K562 (cell line): Measurements from ENCODE around the gene C1D. TPM values are rescaled to one million over a fixed set of nuclear protein-coding genes. Genes with fewer than 3 reads are reported as not detected.

Source experiments
- ATAC-seq: fragments of 200-7000 bp; cut with Tn5 transposase; 3 replicates; pipeline ENCODE4 v1.9.1; 2020; ENCODE audit warnings: moderate library complexity
- BruUV-seq: library from RNA; stranded (reverse); fragments of 400-500 nt; replicated peaks from 2 replicates; lab custom pipeline; 2021; lab: Mats Ljungman, UMichigan
- CTCF ChIA-PET: fragments of 300-600 bp; formaldehyde crosslinking; extraction: SDS; loops from one replicate; lab custom pipeline; 2021; ENCODE audit warnings: low intra/inter-chr PET ratio; lab: Yijun Ruan, JAX
- POLR2A ChIA-PET: fragments of 300-600, 350-650 bp; sonication (Branson Sonifier 250); formaldehyde crosslinking; extraction: SDS; loops from one replicate; lab custom pipeline; 2021; ENCODE audit warnings: antibody characterized with exemption, inconsistent platforms; lab: Yijun Ruan, JAX
- DNase-seq, 4 experiments: peaks; one replicate each; pipeline versions ENCODE4 v3.0.0 to v3.0.0-alpha.2; 2011 to 2018; ENCODE audit warnings: low spot score in 3 of 4, mixed read lengths in 3 of 4; ENCODE audit errors: extremely low read depth in 1 of 4
- FAIRE-seq: peaks from 2 replicates; lab custom pipeline; 2011; peaks lifted over from hg19 to GRCh38; lab: Jason Lieb, UNC
- H2AFZ ChIP-seq: 2 replicates; pipeline ENCODE4 v1.6.0; 2011; ENCODE audit warnings: low read depth, low read length, control low read depth, inconsistent platforms
- H3K27ac ChIP-seq: fragments of 200-600 bp; 3 replicates; pipeline ENCODE4 v1.8.0; 2011; ENCODE audit warnings: low read depth, mild to moderate bottlenecking, control low read depth, inconsistent platforms, low read length, moderate library complexity, mixed read lengths; ENCODE audit errors: extremely low read depth
- H3K27me3 ChIP-seq, 2 experiments: fragments of 300-600 bp in 1 of 2; 2 replicates in 1 of 2; 3 replicates in 1 of 2; pipeline versions ENCODE4 v1.6.0 to v1.8.0; 2011; ENCODE audit warnings: inconsistent platforms in 2 of 2, low read length in 2 of 2, mild to moderate bottlenecking in 1 of 2, mixed read lengths in 1 of 2, moderate library complexity in 1 of 2; ENCODE audit not compliant: control insufficient read depth in 2 of 2, insufficient read depth in 2 of 2
- H3K36me3 ChIP-seq: fragments of 300-600 bp; 3 replicates; pipeline ENCODE4 v1.8.0; 2011; ENCODE audit warnings: mild to moderate bottlenecking, low read length, inconsistent platforms; ENCODE audit not compliant: control insufficient read depth, insufficient read depth
- H3K4me1 ChIP-seq, 2 experiments: fragments of 200-600 bp in 1 of 2; replicated peaks in 1 of 2; 2 replicates in 1 of 2; 3 replicates in 1 of 2; pipeline versions ENCODE4 v1.5.1 to v1.8.0; 2011; ENCODE audit warnings: inconsistent platforms in 2 of 2, low read length in 2 of 2, mild to moderate bottlenecking in 1 of 2, mixed read lengths in 1 of 2, moderate library complexity in 1 of 2; ENCODE audit not compliant: control insufficient read depth in 2 of 2, insufficient read depth in 2 of 2
- H3K4me2 ChIP-seq: 2 replicates; pipeline ENCODE4 v1.6.1; 2011; ENCODE audit warnings: low read length, control low read depth, inconsistent platforms, mixed read lengths; ENCODE audit not compliant: insufficient read depth
- H3K4me3 ChIP-seq: fragments of 200-600 bp; sonication (generic), shearing (Covaris generic); 2 replicates; pipeline ENCODE4 v1.5.1; 2016; ENCODE audit warnings: control low read depth, inconsistent platforms
- H3K79me2 ChIP-seq: fragments of 200-600 bp; 3 replicates; pipeline ENCODE4 v1.8.0; 2011; ENCODE audit warnings: low read length, inconsistent platforms; ENCODE audit not compliant: control insufficient read depth, insufficient read depth
- H3K9ac ChIP-seq, 2 experiments: 2 replicates each; pipeline versions ENCODE4 v1.6.0 to v1.6.1; 2011; ENCODE audit warnings: low read depth in 2 of 2, low read length in 2 of 2, control low read depth in 1 of 2, inconsistent platforms in 1 of 2, mild to moderate bottlenecking in 1 of 2, mixed read lengths in 1 of 2; ENCODE audit not compliant: insufficient read depth in 1 of 2
- H3K9me1 ChIP-seq: one replicate; pipeline ENCODE4 v1.6.0; 2011; ENCODE audit warnings: inconsistent platforms, mild to moderate bottlenecking, low read length, moderate library complexity; ENCODE audit not compliant: control insufficient read depth, insufficient read depth
- H3K9me3 ChIP-seq: replicated peaks from 2 replicates; pipeline ENCODE4 v1.5.1; 2011; ENCODE audit warnings: low read depth, low read length, inconsistent platforms; ENCODE audit not compliant: control insufficient read depth, insufficient read depth
- H4K20me1 ChIP-seq: replicated peaks from 2 replicates; pipeline ENCODE4 v1.6.1; 2011; ENCODE audit warnings: low read length, inconsistent platforms, mixed read lengths; ENCODE audit not compliant: control insufficient read depth, insufficient read depth
- CGGBP1 ChIP-seq: fragments of 250-450 bp; sonication (Bioruptor Pico); IDR thresholded peaks from 2 replicates; pipeline ENCODE4 v1.9.0; 2021; ENCODE audit warnings: mild to moderate bottlenecking
- E2F8 ChIP-seq: fragments of 450-650 bp; IDR thresholded peaks from 2 replicates; pipeline ENCODE4 v1.7.1; 2018; ENCODE audit warnings: mild to moderate bottlenecking, low read depth; ENCODE audit not compliant: partially characterized antibody
- ILF3 ChIP-seq: fragments of 450-650 bp; IDR thresholded peaks from 2 replicates; pipeline ENCODE4 v1.6.1; 2018; ENCODE audit warnings: antibody characterized with exemption, mild to moderate bottlenecking, moderate library complexity, borderline replicate concordance
- MEF2A ChIP-seq: IDR thresholded peaks from 2 replicates; pipeline ENCODE4 v1.6.1; 2011; ENCODE audit warnings: low read depth, mild to moderate bottlenecking, low read length, moderate library complexity; ENCODE audit not compliant: control insufficient read depth
- NONO ChIP-seq, 2 experiments: fragments of 200-400 bp in 1 of 2; fragments of 450-650 bp in 1 of 2; formaldehyde crosslinking in 1 of 2; IDR thresholded peaks; 2 replicates each; pipeline ENCODE4 v1.6.1; 2017; ENCODE audit warnings: low read depth in 2 of 2, mild to moderate bottlenecking in 2 of 2, moderate library complexity in 2 of 2, low read length in 1 of 2
- POLR2H ChIP-seq: IDR thresholded peaks from 2 replicates; pipeline ENCODE4 v1.6.1; 2016; ENCODE audit warnings: missing genetic modification characterization, low read depth, mild to moderate bottlenecking, control low read depth, missing compliant biosample characterization, moderate library complexity
- POLR3G ChIP-seq: IDR thresholded peaks from 2 replicates; pipeline ENCODE4 v1.6.1; 2011; ENCODE audit not compliant: insufficient read length, insufficient replicate concordance; ENCODE audit errors: extremely low read depth
- SMARCA5 ChIP-seq: fragments of 450-650 bp; IDR thresholded peaks from 2 replicates; pipeline ENCODE4 v1.6.1; 2016
- STAG1 ChIP-seq: sonication (generic); formaldehyde crosslinking; IDR thresholded peaks from 2 replicates; pipeline ENCODE4 v1.5.0; 2020; ENCODE audit warnings: missing genetic modification reagents, borderline replicate concordance
- STAT6 ChIP-seq: sonication (generic); formaldehyde crosslinking; IDR thresholded peaks from 2 replicates; pipeline ENCODE4 v1.8.1; 2023; ENCODE audit warnings: mild to moderate bottlenecking, missing genetic modification reagents
- TAF7 ChIP-seq: fragments of 450-650 bp; IDR thresholded peaks from 2 replicates; pipeline ENCODE4 v1.6.1; 2016; ENCODE audit warnings: missing genetic modification characterization, missing compliant biosample characterization
- TBL1XR1 ChIP-seq, 2 experiments: IDR thresholded peaks; 2 replicates each; pipeline ENCODE4 v1.6.1; 2012; ENCODE audit warnings: improper control_type of control experiment in 2 of 2, low read length in 2 of 2, mild to moderate bottlenecking in 1 of 2
- U2AF1 ChIP-seq: fragments of 200-400 bp; formaldehyde crosslinking; optimal IDR thresholded peaks from 2 replicates; pipeline ENCODE3; 2017; ENCODE audit warnings: mild to moderate bottlenecking, low read depth, low read length, moderate library complexity
- ZBTB9 ChIP-seq: fragments of 450-650 bp; formaldehyde crosslinking; IDR thresholded peaks from 2 replicates; pipeline ENCODE4 v1.4.0; 2020; ENCODE audit warnings: mild to moderate bottlenecking, moderate library complexity
- ZNF282 ChIP-seq: sonication (generic); formaldehyde crosslinking; IDR thresholded peaks from 2 replicates; pipeline ENCODE4 v1.8.1; 2023; ENCODE audit warnings: missing genetic modification reagents
- ZNF316 ChIP-seq: fragments of 450-650 bp; IDR thresholded peaks from 2 replicates; pipeline ENCODE4 v1.6.1; 2016
- ZNF644 ChIP-seq: fragments of 200-800 bp; sonication (Bioruptor generic); IDR thresholded peaks from 2 replicates; pipeline ENCODE4 v1.6.1; 2016; ENCODE audit warnings: low read depth, missing genetic modification characterization, missing compliant biosample characterization
- WGBS: fragments of 100-300 bp; shearing (Covaris generic); methylation state at CpG from one replicate; pipeline ENCODE4 v1.1.6; 2016; ENCODE audit warnings: low coverage, mixed read lengths; ENCODE audit not compliant: insufficient coverage; ENCODE audit errors: missing lambda C conversion rate; 5-methylcytosine and 5-hydroxymethylcytosine counted together
- in situ Hi-C: fragments of 300-500 bp; cut with MboI; formaldehyde crosslinking; loops from 4 replicates; pipeline ENCODE4 v1.15.0; 2018; ENCODE audit warnings: inconsistent platforms, mixed read lengths
- intact Hi-C: fragments of 100-400 bp; cut with micrococcal nuclease; formaldehyde crosslinking; loops from 2 replicates; pipeline ENCODE4 v1.14.2; 2022
- polyA plus RNA-seq, 8 experiments: library from polyadenylated mRNA; depleted of rRNA in 4 of 8; stranded (reverse) in 5 of 8; unstranded in 3 of 8; fragments of >200 nt; fragmentation: Nextera tagmentation in 2 of 8; fragmentation: Illumina TruSeq in 1 of 8; extraction: Ambion mirVana in 2 of 8; extraction: Trizol in 1 of 8; gene quantifications; 2 replicates each; pipeline versions ENCODE4 v1.2.1 to v1.2.3, GENCODE V29; 2011 to 2014; ENCODE audit warnings: inconsistent platforms in 1 of 8, missing spikeins in 1 of 8
- total RNA-seq, 7 experiments: library from RNA; depleted of rRNA in 6 of 7; stranded (reverse); fragments of >200 nt in 6 of 7; fragmentation: Illumina TruSeq in 2 of 7; extraction: Trizol in 2 of 7; gene quantifications; 2 replicates each; pipeline versions ENCODE4 v1.2.1 to v1.2.3, GENCODE V29; 2011 to 2021; ENCODE audit warnings: low replicate concordance in 1 of 7

The C1D gene
- total and polyA plus RNA-seq, 9 of the 15 experiments (the other 6 are each of a cell fraction or from before 2014, with no cell fraction given) = 33.2 to 123 (median 56.5) TPM

- no peaks in the 10 kb centered on the region for H3K27me3 ChIP-seq
- peaks cover 0 to 5% of the 10 kb centered on the region in 2 experiments; a peak in 1 of 5 replicates for H3K4me1 ChIP-seq
- H3K27ac ChIP-seq = no peak overlapping the region
- no peaks in the 10 kb centered on the region for H4K20me1 ChIP-seq
- no peaks in the 10 kb centered on the region for H3K9me1 ChIP-seq
- WGBS = 52% methylated on average over 4 of the region's 4 CpGs
- intact Hi-C loops (no loop called here), in situ Hi-C loops (no loop called here)
- no peaks in the 10 kb centered on the region for H3K9me3 ChIP-seq
- H3K4me2 ChIP-seq = no peak overlapping the region
- no peak for FAIRE-seq
- POLR2A ChIA-PET = no interaction called here
- no peak overlapping the region for H2AFZ ChIP-seq
- no peak for ATAC-seq
- no peak overlapping the region for H3K4me3 ChIP-seq
- CTCF ChIA-PET = no interaction called here
- no peak for DNase-seq
- no peak overlapping the region for H3K9ac ChIP-seq
- no peaks in the 10 kb centered on the region for H3K79me2 ChIP-seq
- TF ChIP-seq STAG1 (CRISPR knock-in tag) (no peak), CGGBP1 (CRISPR knock-in tag) (no peak), NONO (IDR thresholded peaks at IDR 0.05; ENCODE audit: low read depth in 2 of 2, low read length in 1 of 2) (no peak), ZBTB9 (CRISPR knock-in tag) (no peak), STAT6 (CRISPR knock-in tag) (no peak), SMARCA5 (no peak), ZNF644 (no peak), ZNF316 (no peak), TBL1XR1 (IDR thresholded peaks at IDR 0.05; ENCODE audit: low read length in 2 of 2) (no peak), E2F8 (no peak), MEF2A (no peak), ZNF282 (CRISPR knock-in tag) (no peak), POLR3G (no peak), U2AF1 (no peak), ILF3 (no peak), POLR2H (tag) (no peak), TAF7 (no peak)
- TF ChIP-seq, all 486 proteins: peak for 0
- no TSS peak for BruUV-seq
- H3K36me3 ChIP-seq = no peaks in the 10 kb centered on the region
Measured at GRCh38 chr2:68086166-68086565, 23.4 kb upstream of the C1D start.
